Measurements from ENCODE around the gene NRARP. TPM values are rescaled to one million over a fixed set of nuclear protein-coding genes. Genes with fewer than 3 reads are reported as not detected.
"Not testable (repeated sequence)": the region's sequence is repeated elsewhere in the genome, so short reads cannot be mapped to it uniquely, and the experiment has no call there.

NRARP gene
- total RNA-seq, 2 experiments from 2014 or later = 0.96 to 1.4 TPM

- ChIA-PET POLR2A (no interaction called here), CTCF (no interaction called here)
- intact Hi-C loops (cut with DNase I, micrococcal nuclease) = no loop called here
- Mint-ChIP-seq H3K27ac (no peak overlapping the region), H3K4me1 (ENCODE audit: low read depth) (no peaks in the 10 kb centered on the region), H3K9me3 (no peaks in the 10 kb centered on the region), H3K27me3 (no peaks in the 10 kb centered on the region), H3K36me3 (ENCODE audit: low read depth) (peaks cover 4% of the 10 kb centered on the region), H3K4me3 (no peak overlapping the region)
- H3K27me3 ChIP-seq (ENCODE audit: control insufficient read depth in 1 of 2, insufficient read depth in 2 of 2, low read length in 2 of 2) = no peaks in the 10 kb centered on the region
- no peak for TF ChIP-seq CTCF (IDR thresholded peaks at IDR 0.05)
- DNase-seq = no peak
- no peak for ATAC-seq (ENCODE audit: poor library complexity)
- H3K27ac ChIP-seq (ENCODE audit: low read depth in 1 of 2, low read length in 2 of 2) = no peak overlapping the region
- no peaks in the 10 kb centered on the region for H3K36me3 ChIP-seq (ENCODE audit: insufficient read depth, low read length)
- H3K4me3 ChIP-seq (ENCODE audit: low read length) = no peak overlapping the region
- peaks cover 0 to 8% of the 10 kb centered on the region in 2 experiments for H3K9me3 ChIP-seq (ENCODE audit: control insufficient read depth in 1 of 2, insufficient read depth in 1 of 2, low read length in 2 of 2)
- H3K4me1 ChIP-seq (ENCODE audit: insufficient read depth, low read length) = no peaks in the 10 kb centered on the region
Observed at GRCh38 chr9:137341227-137341626, 39.2 kb upstream of the NRARP start.

GRCh38 chr9:137339908-137340462 is 37.9 kb upstream of the NRARP start:
- H3K9me3 ChIP-seq (ENCODE audit: control insufficient read depth in 1 of 2, insufficient read depth in 1 of 2, low read length in 2 of 2) = peaks cover 0 to 14% of the 10 kb centered on the region in 2 experiments
- H3K4me3 Mint-ChIP-seq; ATAC-seq (ENCODE audit: poor library complexity); POLR2A ChIA-PET; H3K27me3 Mint-ChIP-seq; H3K27me3 ChIP-seq (ENCODE audit: control insufficient read depth in 1 of 2, insufficient read depth in 2 of 2, low read length in 2 of 2); H3K4me1 Mint-ChIP-seq (ENCODE audit: low read depth); H3K4me3 ChIP-seq (ENCODE audit: low read length); H3K27ac ChIP-seq (ENCODE audit: low read depth in 1 of 2, low read length in 2 of 2); H3K36me3 ChIP-seq (ENCODE audit: insufficient read depth, low read length); DNase-seq; CTCF ChIA-PET; intact Hi-C loops (cut with DNase I, micrococcal nuclease); H3K36me3 Mint-ChIP-seq (ENCODE audit: low read depth); H3K9me3 Mint-ChIP-seq; H3K27ac Mint-ChIP-seq; H3K4me1 ChIP-seq (ENCODE audit: insufficient read depth, low read length): not testable (repeated sequence)

- Histone ChIP-seq H3K27me3 (ENCODE audit: control insufficient read depth in 1 of 2, insufficient read depth in 2 of 2, low read length in 2 of 2) (no peaks in the 10 kb centered on the region), H3K4me3 (ENCODE audit: low read length) (no peak overlapping the region), H3K4me1 (ENCODE audit: insufficient read depth, low read length) (no peaks in the 10 kb centered on the region), H3K27ac (ENCODE audit: low read depth in 1 of 2, low read length in 2 of 2) (no peak overlapping the region), H3K9me3 (ENCODE audit: control insufficient read depth in 1 of 2, insufficient read depth in 1 of 2, low read length in 2 of 2) (peaks cover 0 to 14% of the 10 kb centered on the region in 2 experiments), H3K36me3 (ENCODE audit: insufficient read depth, low read length) (no peaks in the 10 kb centered on the region)
- Mint-ChIP-seq H3K9me3 (no peaks in the 10 kb centered on the region), H3K36me3 (ENCODE audit: low read depth) (no peaks in the 10 kb centered on the region), H3K4me3 (no peak overlapping the region), H3K4me1 (ENCODE audit: low read depth) (no peaks in the 10 kb centered on the region), H3K27ac (no peak overlapping the region), H3K27me3 (no peaks in the 10 kb centered on the region)
- intact Hi-C loops (cut with DNase I, micrococcal nuclease) = no loop called here
- ChIA-PET CTCF (no interaction called here), POLR2A (no interaction called here)
- no peak for ATAC-seq (ENCODE audit: poor library complexity)
- TF ChIP-seq CTCF (IDR thresholded peaks at IDR 0.05) = no peak
- no peak for DNase-seq
Observed at GRCh38 chr9:137339045-137339907, 37.2 kb upstream of the NRARP start.
